Liver (tissue), 8 donors: ENCODE measurements around the gene SMIM45.

ENCODE experiments used
- DNase-seq: peaks from one replicate; pipeline ENCODE4 v3.0.0-alpha.2; 2017; ENCODE audit warnings: low spot score
- H3K27ac ChIP-seq, 2 donors: one replicate each; pipeline ENCODE4 v1.7.0; 2013; ENCODE audit warnings: inconsistent platforms in 2 of 2, low read length in 2 of 2, control low read depth in 1 of 2, low read depth in 1 of 2, mild to moderate bottlenecking in 1 of 2
- H3K27me3 ChIP-seq, 4 donors: one replicate each; pipeline versions ENCODE4 v1.6.1 to v1.7.0; 2013; ENCODE audit warnings: low read length in 3 of 4, inconsistent platforms in 1 of 4, mild to moderate bottlenecking in 1 of 4, moderate library complexity in 1 of 4; ENCODE audit not compliant: control insufficient read depth in 4 of 4, insufficient read depth in 4 of 4
- H3K36me3 ChIP-seq, 4 donors: one replicate each; pipeline versions ENCODE4 v1.6.1 to v1.7.0; 2013; ENCODE audit warnings: low read length in 3 of 4, mild to moderate bottlenecking in 3 of 4, low read depth in 1 of 4, moderate library complexity in 1 of 4; ENCODE audit not compliant: control insufficient read depth in 4 of 4, insufficient read depth in 3 of 4
- H3K4me1 ChIP-seq, 4 donors: one replicate each; pipeline versions ENCODE4 v1.6.1 to v1.7.0; 2013; ENCODE audit warnings: low read length in 3 of 4, mild to moderate bottlenecking in 3 of 4, moderate library complexity in 1 of 4; ENCODE audit not compliant: control insufficient read depth in 4 of 4, insufficient read depth in 4 of 4
- H3K4me3 ChIP-seq, 3 donors: one replicate each; pipeline versions ENCODE4 v1.6.1 to v1.7.0; 2013; ENCODE audit warnings: low read length in 3 of 3, control low read depth in 1 of 3, low read depth in 1 of 3, mild to moderate bottlenecking in 1 of 3
- H3K9ac ChIP-seq, 2 donors: one replicate each; pipeline ENCODE4 v1.7.0; 2013; ENCODE audit warnings: low read length in 2 of 2, mild to moderate bottlenecking in 2 of 2, moderate library complexity in 2 of 2, control low read depth in 1 of 2, low read depth in 1 of 2
- H3K9me3 ChIP-seq, 4 donors: one replicate each; pipeline versions ENCODE4 v1.6.1 to v1.7.0; 2013; ENCODE audit warnings: low read length in 3 of 4; ENCODE audit not compliant: control insufficient read depth in 4 of 4
- ATF3 ChIP-seq: IDR thresholded peaks from 2 replicates; pipeline ENCODE4 v1.6.1; 2016; ENCODE audit warnings: antibody characterized with exemption
- CTCF ChIP-seq: fragments of 150-350 bp; IDR thresholded peaks from 2 replicates; pipeline ENCODE4 v1.5.1; 2017; ENCODE audit warnings: improper control_type of control experiment, low read depth, low read length; ENCODE audit not compliant: missing input control
- EGR1 ChIP-seq, 2 donors: IDR thresholded peaks; 2 replicates each; pipeline ENCODE4 v1.6.1; 2016 to 2018; ENCODE audit warnings: antibody characterized with exemption in 2 of 2, low read depth in 2 of 2
- FOXA1 ChIP-seq: IDR thresholded peaks from 2 replicates; pipeline ENCODE4 v1.6.1; 2016; ENCODE audit warnings: antibody characterized with exemption
- FOXA2 ChIP-seq: IDR thresholded peaks from 2 replicates; pipeline ENCODE4 v1.6.1; 2016; ENCODE audit warnings: antibody characterized with exemption
- GABPA ChIP-seq, 2 donors: IDR thresholded peaks in 1 of 2; conservative IDR thresholded peaks in 1 of 2; 2 replicates each; pipeline ENCODE4 v1.6.1; 2016; ENCODE audit warnings: antibody characterized with exemption in 2 of 2, mild to moderate bottlenecking in 1 of 2, moderate library complexity in 1 of 2
- HNF4A ChIP-seq, 2 donors: conservative IDR thresholded peaks; 2 replicates each; pipeline ENCODE4 v1.6.1; 2016; ENCODE audit warnings: antibody characterized with exemption in 2 of 2, mild to moderate bottlenecking in 2 of 2
- HNF4G ChIP-seq: IDR thresholded peaks from 2 replicates; pipeline ENCODE4 v1.6.1; 2016; ENCODE audit warnings: antibody characterized with exemption
- MAX ChIP-seq: IDR thresholded peaks from 2 replicates; pipeline ENCODE4 v1.6.1; 2016; ENCODE audit warnings: antibody characterized with exemption
- NR2F2 ChIP-seq: IDR thresholded peaks from 2 replicates; pipeline ENCODE4 v1.6.1; 2016; ENCODE audit warnings: antibody characterized with exemption
- RAD21 ChIP-seq, 2 donors: IDR thresholded peaks; 2 replicates each; pipeline ENCODE4 v1.6.1; 2016; ENCODE audit warnings: antibody characterized with exemption in 2 of 2, mild to moderate bottlenecking in 2 of 2
- REST ChIP-seq: IDR thresholded peaks from 2 replicates; pipeline ENCODE4 v1.6.1; 2016; ENCODE audit warnings: antibody characterized with exemption, mild to moderate bottlenecking
- RXRA ChIP-seq, 2 donors: IDR thresholded peaks; 2 replicates each; pipeline ENCODE4 v1.6.1; 2017 to 2018; ENCODE audit warnings: antibody characterized with exemption in 2 of 2, mild to moderate bottlenecking in 1 of 2
- SP1 ChIP-seq: IDR thresholded peaks from 2 replicates; pipeline ENCODE4 v1.6.1; 2018; ENCODE audit warnings: antibody characterized with exemption, mild to moderate bottlenecking
- TAF1 ChIP-seq: conservative IDR thresholded peaks from 2 replicates; pipeline ENCODE4 v1.6.1; 2016; ENCODE audit warnings: antibody characterized with exemption, mild to moderate bottlenecking
- YY1 ChIP-seq: IDR thresholded peaks from 2 replicates; pipeline ENCODE4 v1.6.1; 2016; ENCODE audit warnings: antibody characterized with exemption, mild to moderate bottlenecking
- ZBTB33 ChIP-seq: IDR thresholded peaks from 2 replicates; pipeline ENCODE4 v1.6.1; 2016; ENCODE audit warnings: antibody characterized with exemption
- WGBS: extraction: QIAGEN DNeasy Blood & Tissue Kit; methylation state at CpG from one replicate; pipeline ENCODE4 v1.1.7; 2013; 5-methylcytosine and 5-hydroxymethylcytosine counted together
- donor health status: healthy.
- donor health status: healthy.
- donor health status: healthy.
- donor health status: healthy.
- donor health status: healthy.

Gene SMIM45

GRCh38 chr22:41929418-41929810 is 22.5 kb upstream of the SMIM45 start (continued):
- TF ChIP-seq ZBTB33 (no peak), YY1 (no peak), FOXA2 (no peak), RAD21 (IDR thresholded peaks at IDR 0.05) (no peak), GABPA (IDR thresholded peaks at IDR 0.05 in 1 of 2, conservative IDR thresholded peaks at IDR 0.05 in 1 of 2) (no peak)

GRCh38 chr22:41931701-41932269 is 20.2 kb upstream of the SMIM45 start:
- H3K27ac ChIP-seq: no peak overlapping the region
- H3K9ac ChIP-seq: no peak overlapping the region
- H3K9me3 ChIP-seq: no peaks in the 10 kb centered on the region
- DNase-seq: no peak
- WGBS: 91% methylated on average over 10 of the region's 10 CpGs
- no peaks in the 10 kb centered on the region for H3K27me3 ChIP-seq
- H3K4me3 ChIP-seq: no peak overlapping the region
- H3K4me1 ChIP-seq: no peaks in the 10 kb centered on the region
- no peaks in the 10 kb centered on the region for H3K36me3 ChIP-seq
- TF ChIP-seq ZBTB33: no peak
- TF ChIP-seq RXRA (IDR thresholded peaks at IDR 0.05): no peak
- TF ChIP-seq EGR1 (IDR thresholded peaks at IDR 0.05; ENCODE audit: low read depth in 2 of 2): no peak
- no peak for TF ChIP-seq FOXA1
- TF ChIP-seq ATF3: no peak
- no peak for TF ChIP-seq CTCF
- TF ChIP-seq HNF4A (conservative IDR thresholded peaks at IDR 0.05): no peak
- no peak for TF ChIP-seq SP1
- TF ChIP-seq REST: no peak
- TF ChIP-seq RAD21 (IDR thresholded peaks at IDR 0.05): no peak
- TF ChIP-seq GABPA (IDR thresholded peaks at IDR 0.05 in 1 of 2, conservative IDR thresholded peaks at IDR 0.05 in 1 of 2): no peak
- no peak for TF ChIP-seq YY1
- no peak for TF ChIP-seq MAX
- TF ChIP-seq FOXA2: no peak
- no peak for TF ChIP-seq TAF1
- no peak for TF ChIP-seq HNF4G
- TF ChIP-seq NR2F2: no peak
